CD14-positive monocyte (primary cell): Measurements from ENCODE around the gene RCOR1. TPM values are rescaled to one million over a fixed set of nuclear protein-coding genes. Genes with fewer than 3 reads are reported as not detected.

Experiments
- DNase-seq, 3 donors: peaks; one replicate each; pipeline ENCODE4 v3.0.0-alpha.2; 2011 to 2022
- H2AFZ ChIP-seq: 2 replicates; pipeline ENCODE4 v1.6.0; 2012; ENCODE audit warnings: mild to moderate bottlenecking, low read depth, low read length, inconsistent platforms; ENCODE audit not compliant: insufficient read depth, poor library complexity, severe bottlenecking
- H3K27ac ChIP-seq, 2 donors: 1 replicate in 1 of 2; 2 replicates in 1 of 2; pipeline ENCODE4 v1.5.1; 2012 to 2013; ENCODE audit warnings: low read length in 2 of 2, control low read depth in 1 of 2, inconsistent platforms in 1 of 2, low read depth in 1 of 2, mild to moderate bottlenecking in 1 of 2
- H3K27me3 ChIP-seq, 2 donors: one replicate each; pipeline versions ENCODE4 v1.6.0 to v1.6.1; 2011 to 2013; ENCODE audit warnings: low read length in 2 of 2; ENCODE audit not compliant: control insufficient read depth in 2 of 2, insufficient read depth in 2 of 2
- H3K36me3 ChIP-seq, 2 donors: replicated peaks in 1 of 2; 1 replicate in 1 of 2; 2 replicates in 1 of 2; pipeline versions ENCODE4 v1.5.1 to v1.6.1; 2012 to 2013; ENCODE audit warnings: low read length in 2 of 2, control low read depth in 1 of 2, inconsistent platforms in 1 of 2, mild to moderate bottlenecking in 1 of 2; ENCODE audit not compliant: insufficient read depth in 2 of 2, control insufficient read depth in 1 of 2
- H3K4me1 ChIP-seq, 2 donors: 1 replicate in 1 of 2; 2 replicates in 1 of 2; pipeline versions ENCODE4 v1.5.1 to v1.6.1; 2012 to 2013; ENCODE audit warnings: low read length in 2 of 2, control low read depth in 1 of 2, inconsistent platforms in 1 of 2, mild to moderate bottlenecking in 1 of 2, moderate library complexity in 1 of 2; ENCODE audit not compliant: insufficient read depth in 2 of 2, control insufficient read depth in 1 of 2
- H3K4me2 ChIP-seq: replicated peaks from 2 replicates; pipeline ENCODE3; 2012; ENCODE audit warnings: low read length, moderate library complexity, mild to moderate bottlenecking; ENCODE audit not compliant: poor library complexity, severe bottlenecking; ENCODE audit errors: extremely low read depth
- H3K4me3 ChIP-seq, 3 experiments: fragments of 200-600 bp in 1 of 3; sonication (generic) in 1 of 3; replicated peaks in 1 of 3; 1 replicate in 2 of 3; 2 replicates in 1 of 3; pipeline ENCODE4 v1.5.1; 2011 to 2013; ENCODE audit warnings: low read length in 3 of 3, mild to moderate bottlenecking in 3 of 3, control low read depth in 2 of 3, low read depth in 2 of 3, inconsistent platforms in 1 of 3, moderate library complexity in 1 of 3
- H3K79me2 ChIP-seq: 2 replicates; pipeline ENCODE4 v1.6.0; 2012; ENCODE audit warnings: mild to moderate bottlenecking, control low read depth, inconsistent platforms, low read length, moderate library complexity; ENCODE audit not compliant: insufficient read depth
- H3K9ac ChIP-seq: 2 replicates; pipeline ENCODE4 v1.6.0; 2017; ENCODE audit warnings: low read length, mild to moderate bottlenecking; ENCODE audit not compliant: insufficient read depth, poor library complexity, severe bottlenecking
- H3K9me3 ChIP-seq, 2 donors: replicated peaks in 1 of 2; 1 replicate in 1 of 2; 2 replicates in 1 of 2; pipeline versions ENCODE4 v1.5.1 to v1.6.1; 2012 to 2013; ENCODE audit warnings: low read length in 2 of 2, control low read depth in 1 of 2; ENCODE audit not compliant: control insufficient read depth in 1 of 2, insufficient read depth in 1 of 2
- H4K20me1 ChIP-seq: 2 replicates; pipeline ENCODE4 v1.6.0; 2012; ENCODE audit warnings: mild to moderate bottlenecking, low read length, control low read depth, moderate library complexity; ENCODE audit not compliant: insufficient read depth
- H3K27ac Mint-ChIP-seq, 7 donors: one replicate each; pipeline ENCODE4 v1.8.0; 2020; ENCODE audit warnings: mild to moderate bottlenecking in 7 of 7, mixed read lengths in 7 of 7, moderate library complexity in 6 of 7, inconsistent platforms in 2 of 7
- H3K27me3 Mint-ChIP-seq, 3 donors: one replicate each; pipeline ENCODE4 v1.8.0; 2021 to 2022; ENCODE audit warnings: low read depth in 3 of 3, mild to moderate bottlenecking in 3 of 3, mixed read lengths in 3 of 3, moderate library complexity in 3 of 3, inconsistent platforms in 1 of 3
- H3K36me3 Mint-ChIP-seq, 2 donors: one replicate each; pipeline ENCODE4 v1.8.0; 2020; ENCODE audit warnings: mixed read lengths in 2 of 2, inconsistent platforms in 1 of 2, mild to moderate bottlenecking in 1 of 2
- H3K4me1 Mint-ChIP-seq: one replicate; pipeline ENCODE4 v1.8.0; 2020; ENCODE audit warnings: mild to moderate bottlenecking, mixed read lengths
- H3K4me3 Mint-ChIP-seq, 2 donors: one replicate each; pipeline ENCODE4 v1.8.0; 2020; ENCODE audit warnings: mild to moderate bottlenecking in 2 of 2, mixed read lengths in 2 of 2, moderate library complexity in 1 of 2
- H3K9me3 Mint-ChIP-seq, 7 donors: one replicate each; pipeline ENCODE4 v1.8.0; 2020 to 2022; ENCODE audit warnings: mixed read lengths in 7 of 7, mild to moderate bottlenecking in 6 of 7, moderate library complexity in 6 of 7, inconsistent platforms in 2 of 7
- WGBS: methylation state at CpG from one replicate; pipeline ENCODE4 v1.1.5; 2013; ENCODE audit warnings: missing lambda C conversion rate; ENCODE audit not compliant: insufficient coverage; 5-methylcytosine and 5-hydroxymethylcytosine counted together
- intact Hi-C, 2 donors: fragments of 100-400 bp; cut with micrococcal nuclease; formaldehyde crosslinking; loops; one replicate each; pipeline versions ENCODE4 v1.15.0 to v1.15.1; 2023
- polyA plus RNA-seq, 3 donors: library from polyadenylated mRNA; depleted of rRNA in 1 of 3; unstranded in 2 of 3; stranded (reverse) in 1 of 3; fragments of 300-500 nt in 2 of 3; fragments of >200 nt in 1 of 3; fragmentation: Illumina TruSeq in 2 of 3; gene quantifications; 1 replicate in 2 of 3; 2 replicates in 1 of 3; pipeline ENCODE4 v1.2.3, GENCODE V29; 2012 to 2021
- TF ChIP-seq, protein P1 (sequence below): fragments of 200-600 bp; IDR thresholded peaks from one replicate; pipeline ENCODE4 v1.8.0; 2022; ENCODE audit warnings: antibody characterized with exemption, mild to moderate bottlenecking

RCOR1 gene
- polyA plus RNA-seq, 3 donors, result 2.1 to 36.6 (median 2.3) TPM

DNA sequence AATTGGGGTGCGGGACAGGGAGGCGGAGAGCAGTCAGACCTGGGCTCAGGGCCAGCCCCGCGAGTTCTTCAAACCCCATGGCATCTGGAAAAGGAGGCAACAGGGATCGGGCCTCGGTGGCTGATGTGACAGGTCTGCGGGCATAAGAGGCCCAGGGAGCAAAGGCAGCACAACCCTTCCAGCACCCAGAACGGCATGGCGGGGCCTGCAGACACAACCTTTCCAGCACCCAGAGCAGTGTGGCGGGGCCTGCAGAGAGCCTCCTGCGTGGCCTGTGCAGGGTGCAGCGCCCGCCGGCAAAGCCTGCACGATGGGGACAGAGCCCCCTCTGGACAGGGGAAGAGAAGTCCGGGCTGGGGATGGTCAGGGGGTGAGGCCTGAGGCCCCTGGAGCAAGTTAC is 158.6 kb downstream of the RCOR1 start:
- intact Hi-C loops, result no loop called here
- Histone ChIP-seq H2AFZ (no peak overlapping the region), H3K9me3 (no peaks in the 10 kb centered on the region), H3K36me3 (peaks cover 0 to 11% of the 10 kb centered on the region in 2 donors), H3K4me3 (no peak overlapping the region), H3K79me2 (no peaks in the 10 kb centered on the region), H3K27me3 (no peaks in the 10 kb centered on the region), H3K4me1 (no peaks in the 10 kb centered on the region), H3K4me2 (no peak overlapping the region), H3K9ac (no peak overlapping the region), H4K20me1 (no peaks in the 10 kb centered on the region), H3K27ac (no peak overlapping the region)
- Mint-ChIP-seq H3K27me3 (peaks cover 0 to 4% (median 1%) of the 10 kb centered on the region in 3 donors), H3K4me1 (no peaks in the 10 kb centered on the region), H3K36me3 (peaks cover 9 to 34% of the 10 kb centered on the region in 2 donors), H3K27ac (peak overlapping the region in 1 of 7 donors; percentile 63), H3K4me3 (no peak overlapping the region), H3K9me3 (peaks cover 0 to 2% (median 0%) of the 10 kb centered on the region in 7 donors)
- 92% methylated on average over 14 of the region's 16 CpGs for WGBS
- TF ChIP-seq, protein P1, sequence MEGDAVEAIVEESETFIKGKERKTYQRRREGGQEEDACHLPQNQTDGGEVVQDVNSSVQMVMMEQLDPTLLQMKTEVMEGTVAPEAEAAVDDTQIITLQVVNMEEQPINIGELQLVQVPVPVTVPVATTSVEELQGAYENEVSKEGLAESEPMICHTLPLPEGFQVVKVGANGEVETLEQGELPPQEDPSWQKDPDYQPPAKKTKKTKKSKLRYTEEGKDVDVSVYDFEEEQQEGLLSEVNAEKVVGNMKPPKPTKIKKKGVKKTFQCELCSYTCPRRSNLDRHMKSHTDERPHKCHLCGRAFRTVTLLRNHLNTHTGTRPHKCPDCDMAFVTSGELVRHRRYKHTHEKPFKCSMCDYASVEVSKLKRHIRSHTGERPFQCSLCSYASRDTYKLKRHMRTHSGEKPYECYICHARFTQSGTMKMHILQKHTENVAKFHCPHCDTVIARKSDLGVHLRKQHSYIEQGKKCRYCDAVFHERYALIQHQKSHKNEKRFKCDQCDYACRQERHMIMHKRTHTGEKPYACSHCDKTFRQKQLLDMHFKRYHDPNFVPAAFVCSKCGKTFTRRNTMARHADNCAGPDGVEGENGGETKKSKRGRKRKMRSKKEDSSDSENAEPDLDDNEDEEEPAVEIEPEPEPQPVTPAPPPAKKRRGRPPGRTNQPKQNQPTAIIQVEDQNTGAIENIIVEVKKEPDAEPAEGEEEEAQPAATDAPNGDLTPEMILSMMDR, result no peak
- DNase-seq, result no peak

DNA sequence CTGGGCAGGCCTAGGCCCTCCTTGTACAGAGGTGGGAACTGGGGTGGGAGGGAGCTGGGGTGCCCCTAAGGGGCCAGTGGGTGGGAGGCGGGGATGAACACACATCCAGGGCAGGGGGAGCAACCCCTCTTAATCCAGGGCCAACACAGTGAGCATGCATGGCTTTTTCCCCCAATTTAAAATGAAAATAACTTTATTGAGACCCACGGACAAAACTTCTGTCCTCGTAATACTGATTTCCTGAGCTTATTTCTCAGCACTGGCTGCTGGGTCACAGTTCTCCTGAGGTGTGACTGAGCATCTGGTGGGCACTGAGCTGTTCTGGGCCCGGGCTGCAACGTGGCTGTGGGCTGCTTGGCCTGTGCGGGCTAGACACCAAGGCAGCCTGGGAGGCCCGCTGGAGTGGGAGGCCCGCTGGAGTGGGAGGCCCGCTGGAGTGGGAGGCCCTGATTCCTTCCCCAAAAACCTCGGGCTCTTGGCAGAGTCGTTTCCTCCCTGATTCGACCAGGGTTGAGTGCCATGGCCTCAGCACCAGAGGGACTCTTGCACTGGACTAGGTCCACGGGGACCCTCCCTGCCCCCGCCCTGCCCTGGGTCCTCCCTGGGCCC is 159.9 kb downstream of the RCOR1 start:
- H3K4me1 Mint-ChIP-seq, result no peaks in the 10 kb centered on the region
- 72% methylated on average over 13 of the region's 14 CpGs for WGBS

More for the DNA sequence above, 159.9 kb downstream of the RCOR1 start:
- no peak overlapping the region for H3K27ac Mint-ChIP-seq
- H2AFZ ChIP-seq, result no peak overlapping the region
- H3K9ac ChIP-seq, result no peak overlapping the region
- H3K27me3 Mint-ChIP-seq, result peaks cover under 1 to 4% (median 1%) of the 10 kb centered on the region in 3 donors
- H3K4me1 ChIP-seq, result no peaks in the 10 kb centered on the region
- peaks cover 5 to 27% of the 10 kb centered on the region in 2 donors for H3K36me3 Mint-ChIP-seq
- DNase-seq, result no peak
- peaks cover 0 to 3% of the 10 kb centered on the region in 2 donors for H3K9me3 ChIP-seq
- intact Hi-C loops, result no loop called here
- H3K4me3 Mint-ChIP-seq, result no peak overlapping the region
- no peak overlapping the region for H3K4me2 ChIP-seq
- H3K4me3 ChIP-seq, result no peak overlapping the region
- peaks cover 0 to 8% (median 3%) of the 10 kb centered on the region in 7 donors for H3K9me3 Mint-ChIP-seq
- H3K79me2 ChIP-seq, result no peaks in the 10 kb centered on the region
- no peaks in the 10 kb centered on the region for H3K27me3 ChIP-seq
- TF ChIP-seq, protein P1, result no peak
- no peaks in the 10 kb centered on the region for H3K36me3 ChIP-seq
- no peaks in the 10 kb centered on the region for H4K20me1 ChIP-seq
- no peak overlapping the region for H3K27ac ChIP-seq
